Colon (tissue), 2 donors: ENCODE results near the gene ITGA11.

ENCODE experiments used
- FAIRE-seq: peaks from 2 replicates; lab custom pipeline; 2012; peaks lifted over from hg19 to GRCh38; lab: Jason Lieb, UNC
- donor health status: control.
- donor health status: control.

ITGA11 gene

GRCh38 chr15:68311464-68311835 is 120.5 kb downstream of the ITGA11 start:
- no peak for FAIRE-seq

DNA sequence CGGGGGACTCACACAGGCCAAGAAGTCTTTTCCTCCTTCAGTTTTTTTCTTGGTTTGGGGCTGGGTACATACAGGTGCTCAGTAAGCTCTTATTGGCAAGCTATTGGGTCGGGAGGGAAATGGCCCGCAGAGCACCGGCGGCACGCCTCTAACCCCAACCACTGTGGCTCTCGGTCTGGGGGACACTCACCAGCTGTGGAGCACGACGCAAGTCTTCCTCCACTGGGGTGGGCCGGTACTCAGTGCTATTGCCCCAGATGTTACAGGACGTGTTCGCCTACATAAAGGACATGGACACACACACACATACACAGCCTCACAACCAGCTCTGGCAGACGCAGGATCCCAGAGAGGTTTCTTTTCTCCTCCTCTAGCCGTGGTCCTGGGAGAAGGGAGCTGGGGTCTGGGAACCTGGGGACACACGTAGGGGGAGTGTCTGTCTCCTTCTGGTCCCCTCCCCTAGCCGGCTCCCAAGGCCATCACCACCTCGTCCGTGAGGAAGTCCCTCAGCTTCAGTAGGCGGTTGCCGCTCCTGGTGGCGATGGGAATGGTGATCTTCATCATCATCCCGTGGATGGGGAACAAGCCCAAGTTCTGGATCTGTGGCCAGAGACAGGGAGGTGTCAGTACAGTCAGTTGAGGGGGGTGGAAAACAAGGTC is 121.0 kb downstream of the ITGA11 start:
- no peak for FAIRE-seq

GRCh38 chr15:68310178-68310803 is 121.7 kb downstream of the ITGA11 start:
- FAIRE-seq = no peak

GRCh38 chr15:68309024-68309423 is 122.9 kb downstream of the ITGA11 start:
- no peak for FAIRE-seq

DNA sequence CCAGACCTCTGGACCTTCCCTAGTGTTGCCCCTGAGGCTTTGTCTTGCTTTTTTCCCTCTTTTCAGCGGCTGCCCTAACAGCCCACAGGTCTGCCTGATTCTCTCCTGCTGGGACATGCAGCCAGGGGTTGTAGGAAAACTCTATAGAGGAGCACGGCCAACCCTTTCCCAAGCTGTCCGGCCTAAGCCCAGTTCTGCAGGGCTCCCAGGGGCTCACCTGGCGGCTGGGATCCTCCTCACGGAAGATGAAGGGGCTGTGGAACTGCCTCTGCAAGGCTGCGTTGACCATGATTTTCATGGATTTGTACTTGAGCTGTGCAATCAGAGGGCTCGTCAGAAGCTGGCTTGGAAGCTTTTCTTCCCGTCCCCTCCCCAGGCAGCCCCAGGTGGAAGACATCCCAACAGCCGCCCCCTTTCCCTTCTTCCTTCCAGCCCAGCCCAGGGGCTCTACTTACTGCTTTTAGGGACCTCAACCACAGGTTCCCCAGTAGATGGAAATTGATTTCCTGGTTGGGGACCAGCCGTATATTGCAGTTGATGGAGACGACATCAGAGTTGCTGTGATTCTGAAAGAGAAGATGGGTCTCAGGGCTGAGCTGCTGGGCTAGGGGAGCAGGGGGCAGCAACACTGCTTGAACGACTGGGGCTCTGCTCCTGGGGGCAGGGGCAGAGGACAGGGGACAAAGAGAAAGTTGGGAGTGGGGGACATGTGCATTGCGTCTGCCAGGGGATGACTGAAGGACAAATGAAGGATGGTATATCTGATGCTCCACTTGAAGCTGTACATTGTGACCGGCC is 124.6 kb downstream of the ITGA11 start:
- FAIRE-seq = no peak

DNA sequence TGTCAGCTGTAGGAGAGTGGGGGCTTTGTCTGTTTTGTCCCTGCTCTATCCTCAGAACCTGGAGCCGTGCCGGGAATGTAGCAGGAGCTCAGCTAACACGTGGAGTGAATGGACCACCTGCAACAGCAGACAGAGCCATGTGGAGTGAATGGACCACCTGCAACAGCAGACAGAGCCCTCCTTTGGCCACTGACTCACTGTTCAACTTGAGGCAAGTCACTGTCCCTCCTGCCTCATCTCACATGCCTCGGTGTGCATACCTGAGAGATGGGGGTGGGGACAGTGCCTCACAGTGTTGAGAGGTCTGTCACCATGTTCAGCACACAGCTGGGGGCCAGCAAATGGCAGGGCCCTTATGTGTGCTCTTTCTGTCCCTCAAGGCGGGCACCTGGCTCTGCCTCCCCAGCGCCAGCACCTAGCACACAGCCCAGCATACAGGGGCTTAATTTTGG is 126.5 kb downstream of the ITGA11 start:
- no peak for FAIRE-seq

- FAIRE-seq = no peak
Measured at GRCh38 chr15:68304589-68305337, 127.2 kb downstream of the ITGA11 start.

GRCh38 chr15:68303560-68304436 is 128.2 kb downstream of the ITGA11 start:
- no peak for FAIRE-seq

DNA sequence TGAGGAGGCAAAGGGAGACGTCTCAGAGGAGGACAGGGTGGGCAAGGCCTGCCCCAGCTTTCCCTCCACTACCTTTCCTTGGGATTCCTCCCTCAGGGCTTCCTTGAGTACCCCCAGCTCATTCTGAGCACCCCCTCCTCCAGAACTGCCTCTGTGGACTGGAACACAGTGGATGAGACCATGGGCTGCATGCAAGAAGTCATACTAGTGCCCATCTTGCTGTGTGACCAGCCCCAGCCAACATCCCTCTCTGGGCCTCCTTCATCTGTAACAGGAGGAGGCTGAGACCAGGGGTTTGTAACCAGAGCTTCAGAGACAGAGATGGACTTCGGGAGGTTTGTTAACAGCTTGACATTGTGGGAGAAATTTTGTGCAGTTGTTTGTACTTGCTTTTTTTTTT is 128.8 kb downstream of the ITGA11 start:
- no peak for FAIRE-seq

DNA sequence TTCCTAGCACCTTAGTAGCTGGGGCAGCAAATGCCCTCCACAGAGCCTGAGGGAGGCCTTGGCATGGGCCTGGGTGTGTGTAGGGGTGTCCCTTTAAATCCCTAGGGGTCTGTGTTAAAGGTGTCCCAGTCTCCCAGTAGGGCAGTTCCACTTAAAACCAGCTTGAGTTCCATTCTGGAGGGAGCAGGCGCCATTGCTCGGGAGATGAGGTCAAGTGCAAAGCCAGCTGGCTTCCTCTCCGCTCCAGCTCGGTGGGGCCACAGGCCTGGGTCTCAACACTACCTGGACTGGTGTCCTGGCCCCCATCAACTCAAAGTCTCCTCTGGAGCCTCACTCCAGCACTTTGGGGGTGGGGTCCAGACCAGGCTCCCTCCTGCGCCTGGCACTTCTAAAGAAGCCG is 129.2 kb downstream of the ITGA11 start:
- no peak for FAIRE-seq

- FAIRE-seq = no peak
Measured at GRCh38 chr15:68301301-68301700, 130.7 kb downstream of the ITGA11 start.

GRCh38 chr15:68300115-68300940 is 131.6 kb downstream of the ITGA11 start:
- no peak for FAIRE-seq

- FAIRE-seq = no peak
Measured at GRCh38 chr15:68299436-68299835, 132.5 kb downstream of the ITGA11 start.

- FAIRE-seq = no peak
Measured at GRCh38 chr15:68298882-68299381, 133.0 kb downstream of the ITGA11 start.

- no peak for FAIRE-seq
Measured at GRCh38 chr15:68298336-68298735, 133.6 kb downstream of the ITGA11 start.

DNA sequence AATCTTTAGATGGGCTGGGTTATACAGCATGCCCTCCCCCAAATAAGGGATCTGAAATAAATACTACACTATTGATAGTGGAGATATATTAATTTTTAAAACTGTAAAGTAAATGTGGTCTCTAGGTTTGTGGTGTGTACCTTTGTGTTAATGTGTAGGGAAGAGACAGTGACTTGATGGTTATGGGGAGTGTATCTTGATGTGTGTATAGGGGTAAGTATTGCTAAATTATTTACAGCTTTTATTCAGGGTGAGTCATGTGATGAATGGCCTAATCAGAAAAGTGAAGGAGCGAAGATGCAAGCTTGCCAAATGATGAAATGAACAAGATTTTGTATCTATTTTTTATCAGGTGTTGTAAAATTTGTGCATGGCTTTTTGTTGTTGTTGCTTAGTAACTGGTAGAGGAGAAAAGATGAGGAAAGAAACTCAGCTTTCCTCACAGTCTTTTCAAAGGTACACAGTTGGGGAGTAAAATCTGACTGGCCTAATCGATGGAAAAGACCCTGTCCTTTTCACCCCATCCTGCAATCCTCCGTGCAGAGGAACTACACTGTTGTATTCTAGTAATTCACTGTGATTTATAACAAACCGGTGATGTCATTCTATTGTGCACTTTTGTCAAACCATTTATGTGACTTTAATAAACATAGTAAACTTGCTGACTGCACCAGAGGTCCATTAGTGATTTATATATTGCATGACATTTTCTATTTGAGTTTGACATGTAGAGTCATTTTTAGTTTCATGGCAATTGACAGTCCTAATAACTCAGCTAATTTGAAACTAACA is 136.8 kb downstream of the ITGA11 start:
- FAIRE-seq = no peak

DNA sequence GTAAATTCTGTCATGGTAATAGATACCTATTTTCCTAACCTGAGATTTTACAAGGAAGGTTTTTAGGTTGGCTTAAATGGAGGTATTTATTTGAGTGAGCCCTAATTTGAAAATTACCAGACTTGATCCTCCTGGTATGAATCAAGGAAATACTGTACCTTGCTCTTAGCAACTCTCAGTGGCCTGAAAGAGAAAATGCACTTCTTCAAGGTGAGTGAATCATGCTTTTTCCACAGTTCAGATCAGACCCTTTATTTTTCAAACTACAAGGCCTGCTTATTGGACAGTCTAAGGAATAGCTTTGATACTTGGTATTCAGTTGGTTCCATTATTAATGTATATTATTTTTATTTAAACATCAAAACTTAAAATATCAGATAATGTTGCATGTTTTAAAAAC is 139.0 kb downstream of the ITGA11 start:
- FAIRE-seq = no peak

DNA sequence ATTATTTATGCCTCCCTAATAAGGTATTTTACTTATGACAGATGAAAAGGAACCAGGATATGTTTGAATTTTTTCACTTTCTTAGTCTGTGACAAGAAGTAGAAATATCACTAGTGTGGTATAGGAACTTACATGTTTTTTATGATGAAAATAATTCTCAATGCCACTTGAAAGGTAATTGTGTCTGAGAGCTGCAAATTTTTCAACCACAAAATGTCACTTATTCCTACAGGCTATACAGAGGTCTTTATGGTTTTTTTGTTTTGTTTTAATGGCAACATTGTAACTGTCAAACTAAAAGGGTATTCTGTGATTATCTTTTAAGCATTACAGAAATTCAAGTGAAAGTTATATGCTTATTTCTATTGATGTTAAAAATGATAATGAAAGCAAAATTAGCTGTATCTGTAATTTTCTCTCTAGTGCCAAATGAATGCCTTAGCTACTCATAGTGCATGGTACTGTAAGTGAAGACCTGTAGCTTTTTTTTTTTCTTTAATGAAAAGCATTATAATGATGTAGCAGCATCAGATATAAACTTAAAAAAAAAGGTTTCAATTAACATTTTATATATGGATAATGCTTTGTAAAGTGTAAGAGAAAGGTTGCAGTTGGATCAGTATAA is 139.7 kb downstream of the ITGA11 start:
- FAIRE-seq = no peak

DNA sequence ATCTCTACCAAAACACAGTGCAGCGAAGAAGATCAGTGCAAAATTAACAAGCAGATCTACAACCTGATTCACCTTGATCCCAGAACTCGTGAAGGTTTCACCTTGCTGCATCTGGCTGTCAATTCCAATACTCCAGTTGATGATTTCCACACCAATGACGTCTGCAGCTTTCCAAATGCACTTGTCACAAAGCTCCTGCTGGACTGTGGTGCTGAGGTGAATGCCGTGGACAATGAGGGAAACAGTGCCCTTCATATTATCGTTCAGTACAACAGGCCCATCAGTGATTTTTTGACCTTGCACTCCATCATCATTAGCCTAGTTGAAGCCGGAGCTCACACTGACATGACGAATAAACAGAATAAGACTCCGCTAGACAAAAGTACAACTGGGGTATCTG is 141.2 kb downstream of the ITGA11 start:
- no peak for FAIRE-seq
